Amniotic stem cell (primary cell): Measurements from ENCODE around the gene RRAD.
A peak's percentile ranks its signal among the peaks of the same experiment; 100 is the strongest.
"Not testable (repeated sequence)": the region's sequence is repeated elsewhere in the genome, so short reads cannot be mapped to it uniquely, and the experiment has no call there.

Experiments used
- DNase-seq: peaks from one replicate; lab custom pipeline; 2025; lab: John Stamatoyannopoulos, UW

The RRAD gene, protein sequence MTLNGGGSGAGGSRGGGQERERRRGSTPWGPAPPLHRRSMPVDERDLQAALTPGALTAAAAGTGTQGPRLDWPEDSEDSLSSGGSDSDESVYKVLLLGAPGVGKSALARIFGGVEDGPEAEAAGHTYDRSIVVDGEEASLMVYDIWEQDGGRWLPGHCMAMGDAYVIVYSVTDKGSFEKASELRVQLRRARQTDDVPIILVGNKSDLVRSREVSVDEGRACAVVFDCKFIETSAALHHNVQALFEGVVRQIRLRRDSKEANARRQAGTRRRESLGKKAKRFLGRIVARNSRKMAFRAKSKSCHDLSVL

DNA sequence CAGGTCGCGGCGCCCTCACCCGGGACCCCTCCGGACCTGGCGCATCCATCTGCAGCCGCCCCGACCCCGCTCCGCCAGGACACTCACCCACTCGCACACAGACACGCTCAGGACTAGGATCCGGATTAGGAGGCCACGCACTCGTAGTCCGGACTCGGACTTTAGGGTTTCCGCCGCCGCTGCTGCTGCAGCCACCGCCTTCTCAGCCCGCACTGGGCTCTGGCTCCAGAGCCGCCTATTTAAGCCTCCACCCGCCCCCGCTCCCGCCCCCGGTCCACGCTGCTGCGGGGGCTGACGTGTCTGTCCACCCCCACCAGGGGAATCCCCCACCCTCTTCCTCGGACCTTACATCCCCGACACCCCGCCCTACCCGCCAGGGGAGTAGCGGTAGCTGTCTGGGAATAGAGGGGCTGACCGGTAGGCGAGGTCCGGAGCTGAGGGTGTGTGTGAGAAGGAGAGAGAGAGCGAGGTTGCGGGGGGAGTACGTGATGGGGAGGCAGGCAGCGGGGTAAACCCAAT lies at the start of gene RRAD:
RRAD (minus strand) TSS at position 214 of the 519 bp plus-strand sequence. CDS start 356 bp downstream, outside the sequence.
- DNase-seq: no peak

DNA sequence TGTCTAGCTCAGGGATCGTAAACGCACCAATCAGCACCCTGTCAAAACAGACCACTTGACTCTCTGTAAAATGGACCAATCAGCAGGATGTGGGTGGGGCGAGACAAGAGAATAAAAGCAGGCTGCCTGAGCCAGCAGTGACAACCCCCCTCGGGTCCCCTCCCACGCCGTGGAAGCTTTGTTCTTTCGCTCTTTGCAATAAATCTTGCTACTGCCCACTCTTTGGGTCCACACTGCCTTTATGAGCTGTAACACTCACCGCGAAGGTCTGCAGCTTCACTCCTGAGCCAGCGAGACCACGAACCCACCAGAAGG lies 49.6 kb upstream of the RRAD start:
- DNase-seq: not testable (repeated sequence)

DNA sequence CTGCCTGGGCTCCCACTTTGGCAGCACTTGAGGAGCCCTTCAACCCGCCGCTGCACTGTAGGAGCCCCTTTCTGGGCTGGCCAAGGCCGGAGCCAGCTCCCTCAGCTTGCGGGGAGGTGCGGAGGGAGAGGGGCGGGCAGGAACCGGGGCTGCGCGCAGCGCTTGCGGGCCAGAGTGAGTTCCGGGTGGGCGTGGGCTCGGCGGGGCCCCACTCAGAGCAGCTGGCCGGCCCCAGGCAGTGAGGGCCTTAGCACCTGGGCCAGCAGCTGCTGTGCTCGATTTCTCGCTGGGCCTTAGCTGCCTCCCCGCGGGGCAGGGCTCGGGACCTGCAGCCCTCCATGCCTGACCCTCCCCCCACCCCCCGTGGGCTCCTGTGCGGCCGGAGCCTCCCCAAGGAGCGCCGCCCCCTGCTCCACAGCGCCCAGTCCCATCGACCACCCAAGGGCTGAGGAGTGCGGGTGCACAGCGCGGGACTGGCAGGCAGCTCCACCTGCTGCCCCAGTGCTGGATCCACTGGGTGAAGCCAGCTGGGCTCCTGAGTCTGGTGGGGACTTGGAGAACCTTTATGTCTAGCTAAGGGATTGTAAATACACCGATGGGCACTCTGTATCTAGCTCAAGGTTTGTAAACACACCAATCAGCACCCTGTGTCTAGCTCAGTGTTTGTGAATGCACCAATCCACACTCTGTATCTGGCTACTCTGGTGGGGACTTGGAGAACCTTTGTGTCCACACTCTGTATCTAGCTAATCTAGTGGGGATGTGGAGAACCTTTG lies 49.0 kb upstream of the RRAD start:
- not testable (repeated sequence) for DNase-seq

DNA sequence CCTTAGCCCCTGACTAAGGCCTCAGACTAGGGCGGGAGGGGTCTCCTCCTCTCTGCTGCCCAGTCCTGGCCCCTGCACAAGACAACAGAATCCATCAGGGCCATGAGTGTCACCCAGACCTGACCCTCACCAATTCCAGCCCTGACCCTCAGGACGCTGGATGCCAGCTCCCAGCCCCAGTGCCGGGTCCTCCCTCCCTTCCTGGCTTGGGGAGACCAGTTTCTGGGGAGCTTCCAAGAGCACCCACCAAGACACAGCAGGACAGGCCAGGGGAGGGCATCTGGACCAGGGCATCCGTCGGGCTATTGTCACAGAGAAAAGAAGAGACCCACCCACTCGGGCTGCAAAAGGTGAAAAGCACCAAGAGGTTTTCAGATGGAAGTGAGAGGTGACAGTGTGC lies 48.4 kb upstream of the RRAD start:
- no peak for DNase-seq

DNA sequence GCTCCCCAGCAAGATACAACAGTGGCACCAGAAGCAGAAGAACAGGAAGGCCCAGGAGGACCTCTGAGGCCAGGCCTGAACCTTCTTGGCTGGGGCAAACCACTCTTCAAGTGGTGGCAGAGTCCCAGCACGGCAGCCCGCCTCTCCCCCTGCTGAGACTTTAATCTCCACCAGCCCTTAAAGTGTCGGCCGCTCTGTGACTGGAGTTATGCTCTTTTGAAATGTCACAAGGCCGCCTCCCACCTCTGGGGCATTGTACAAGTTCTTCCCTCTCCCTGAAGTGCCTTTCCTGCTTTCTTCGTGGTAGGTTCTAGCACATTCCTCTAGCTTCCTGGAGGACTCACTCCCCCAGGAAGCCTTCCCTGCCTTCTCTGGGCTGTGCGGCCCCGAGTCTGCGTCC lies 47.6 kb upstream of the RRAD start:
- DNase-seq: no peak

DNA sequence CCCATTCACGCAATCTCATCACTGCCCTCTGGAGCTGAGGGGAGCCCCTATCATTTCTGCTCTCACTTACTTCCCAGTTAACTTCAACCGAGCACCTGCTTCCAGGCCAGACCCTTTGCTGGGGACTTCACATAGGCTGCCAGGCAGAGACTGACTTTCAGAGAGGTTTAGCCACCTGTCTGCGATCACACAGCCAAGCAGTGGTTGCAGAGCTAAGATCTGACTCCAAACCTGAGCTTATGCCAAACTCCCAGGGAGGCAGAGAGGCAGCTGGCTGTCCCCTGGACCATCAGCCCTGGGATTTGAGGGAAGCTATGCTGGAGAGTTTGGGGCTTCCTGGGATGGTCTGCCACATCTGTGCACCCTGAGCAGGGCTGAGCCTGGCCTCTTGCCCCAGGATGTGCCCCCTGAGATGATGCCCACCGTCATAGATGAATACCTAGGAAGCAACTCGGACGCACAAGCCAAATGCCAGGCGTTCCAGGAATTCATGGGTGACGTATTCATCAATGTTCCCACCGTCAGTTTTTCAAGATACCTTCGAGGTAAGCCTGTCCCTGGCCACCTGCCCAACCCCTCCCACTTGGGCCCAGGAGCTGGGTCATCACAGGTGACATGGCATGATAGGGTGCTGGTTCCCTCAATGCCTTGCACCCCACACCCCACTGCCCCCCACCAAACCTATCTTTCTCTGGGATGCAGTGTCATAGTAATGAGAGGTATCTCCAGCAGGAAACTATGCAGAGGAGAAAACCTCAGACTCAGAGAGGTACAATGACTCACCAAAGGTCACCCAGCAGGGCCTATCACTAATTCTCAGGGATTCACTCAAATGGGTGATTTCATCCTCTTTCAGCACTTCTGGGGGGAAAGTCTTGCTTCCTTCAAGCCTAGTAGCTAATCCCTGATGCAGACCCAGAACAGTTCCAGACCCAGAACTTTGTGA lies 45.7 kb upstream of the RRAD start:
- no peak for DNase-seq

DNA sequence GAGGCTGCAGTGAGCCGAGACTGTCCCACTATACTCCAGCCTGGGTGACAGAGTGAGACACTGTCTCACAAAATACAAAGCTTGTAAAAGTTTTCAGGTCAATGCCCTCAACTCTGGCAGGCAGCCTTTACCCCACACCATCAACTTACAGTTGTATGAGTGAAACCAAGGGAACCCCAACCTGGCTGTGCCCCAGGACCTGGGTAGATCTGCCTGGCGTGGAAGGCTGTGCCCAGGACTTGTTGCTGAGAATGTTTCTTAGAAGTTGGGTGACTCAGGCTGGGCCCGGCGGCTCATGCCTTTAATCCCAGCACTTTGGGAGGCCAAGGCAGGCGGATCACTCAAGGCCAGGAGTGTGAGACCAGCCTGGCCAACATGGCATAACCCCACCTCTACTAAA lies 43.5 kb upstream of the RRAD start:
- DNase-seq: no peak

DNA sequence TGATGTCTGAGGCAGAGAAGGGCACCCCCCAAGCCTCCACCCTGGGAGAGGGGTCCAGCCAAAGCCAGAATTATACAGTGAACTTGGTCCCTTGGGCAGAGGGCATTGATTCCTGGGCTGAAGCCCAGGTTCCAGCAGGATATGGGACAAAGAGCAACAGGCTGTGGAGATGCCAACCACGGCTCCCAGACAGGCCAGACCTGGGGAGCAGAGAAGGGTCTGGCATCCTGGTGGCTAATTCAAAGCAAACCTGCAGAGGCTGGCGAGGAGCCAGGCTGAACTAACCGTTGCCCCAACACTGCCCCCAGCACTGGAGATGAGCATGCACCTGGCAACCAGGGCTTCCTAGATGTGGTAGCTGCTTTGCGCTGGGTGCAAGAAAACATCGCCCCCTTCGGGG lies 38.7 kb upstream of the RRAD start:
- DNase-seq: no peak

DNA sequence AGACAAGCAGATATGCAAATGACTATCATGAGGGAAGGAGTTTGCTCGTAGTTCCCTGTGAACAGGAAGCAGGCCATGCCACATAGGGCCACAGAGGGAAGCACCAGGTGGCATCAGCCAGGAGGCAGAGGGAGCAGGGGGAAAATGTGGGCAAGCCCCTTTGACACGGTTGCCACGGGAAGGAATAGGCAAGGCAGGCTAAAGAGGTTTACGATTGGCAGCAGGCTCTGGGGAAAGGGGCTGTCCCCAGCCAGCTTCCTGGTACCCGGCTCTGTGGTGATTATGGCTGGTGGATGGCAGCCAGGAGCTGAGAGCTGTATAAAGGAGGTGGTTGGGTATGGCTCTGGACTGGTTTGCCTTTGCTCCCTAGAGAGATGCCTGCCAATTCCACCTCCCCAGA lies 36.6 kb upstream of the RRAD start:
- DNase-seq: no peak

DNA sequence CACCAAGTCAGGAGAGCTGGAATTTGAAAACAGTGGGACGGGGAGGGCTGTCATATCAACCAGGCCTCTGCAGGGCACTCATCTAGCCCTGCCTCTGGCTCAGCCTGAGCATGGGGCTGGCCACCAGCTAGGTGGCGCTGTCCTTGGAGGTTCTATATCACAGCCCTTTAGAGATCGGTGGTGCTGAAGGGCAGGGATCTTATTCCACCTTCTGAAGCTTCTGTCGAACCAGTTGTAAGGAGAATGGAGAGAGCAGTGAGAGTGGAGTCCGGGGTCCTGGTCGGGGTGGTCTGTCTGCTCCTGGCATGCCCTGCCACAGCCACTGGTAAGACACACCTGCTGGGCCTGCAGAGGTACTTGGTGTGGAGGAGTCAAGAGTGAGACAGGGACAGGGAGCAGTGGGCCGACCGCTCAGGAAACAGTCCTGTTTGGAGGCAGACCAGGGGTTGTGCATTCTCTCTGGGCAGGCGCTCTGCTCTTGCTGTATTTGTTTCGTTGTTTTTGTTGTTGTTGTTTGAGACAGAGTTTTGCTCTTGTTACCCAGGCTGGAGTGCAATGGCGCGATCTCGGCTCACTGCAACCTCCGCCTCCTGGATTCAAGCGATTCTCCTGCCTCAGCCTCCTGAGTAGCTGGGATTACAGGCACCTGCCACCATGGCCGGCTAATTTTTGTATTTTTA lies 35.9 kb upstream of the RRAD start, which contains the start of gene CES3:
CES3 (plus strand) TSS at position 202 of the 680 bp plus-strand sequence; CDS start at position 244, 42 bp downstream.
- DNase-seq: no peak

DNA sequence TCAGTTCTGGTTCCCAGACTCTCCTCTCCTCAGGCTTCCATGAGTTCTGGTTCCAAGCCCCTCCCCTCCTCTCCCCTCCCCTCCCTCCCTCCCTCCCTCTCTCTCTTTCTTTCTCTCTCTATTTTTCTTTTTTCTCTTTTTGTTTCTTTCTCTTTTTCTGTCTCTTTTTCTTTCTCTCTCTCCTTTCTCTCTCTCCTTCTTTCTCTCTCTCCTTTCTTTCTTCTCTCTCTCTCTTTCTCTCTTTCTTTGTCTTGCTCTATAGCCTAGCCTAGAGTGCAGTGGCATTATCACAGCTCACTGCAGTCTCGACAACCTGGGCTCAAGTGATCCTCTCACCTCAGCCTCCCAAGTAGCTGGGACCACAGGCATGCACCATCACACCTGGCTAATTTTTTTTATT lies 34.9 kb upstream of the RRAD start:
- no peak for DNase-seq

DNA sequence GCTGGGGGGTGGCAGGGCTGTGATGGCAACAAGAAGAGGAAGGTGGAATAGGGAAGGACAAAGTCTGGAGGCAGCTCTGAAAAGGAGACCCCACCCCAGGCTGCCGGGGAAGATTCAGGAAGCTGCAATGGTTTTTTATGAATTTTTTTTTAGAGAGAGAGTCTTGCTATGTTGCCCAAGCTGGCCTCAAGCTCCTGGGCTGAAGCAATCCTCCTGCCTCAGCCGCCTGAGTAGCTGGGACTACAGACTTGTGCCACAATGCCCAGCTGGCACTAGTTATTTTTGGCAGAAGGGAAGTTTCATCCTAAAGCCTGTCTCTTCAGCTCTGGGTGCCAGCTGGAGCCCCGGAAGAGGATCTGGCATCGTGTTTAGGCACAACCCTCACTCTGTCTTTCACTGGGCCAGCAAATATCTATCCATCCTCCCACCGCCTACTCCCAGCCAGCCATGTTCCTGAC lies 34.4 kb upstream of the RRAD start:
- DNase-seq: no peak

DNA sequence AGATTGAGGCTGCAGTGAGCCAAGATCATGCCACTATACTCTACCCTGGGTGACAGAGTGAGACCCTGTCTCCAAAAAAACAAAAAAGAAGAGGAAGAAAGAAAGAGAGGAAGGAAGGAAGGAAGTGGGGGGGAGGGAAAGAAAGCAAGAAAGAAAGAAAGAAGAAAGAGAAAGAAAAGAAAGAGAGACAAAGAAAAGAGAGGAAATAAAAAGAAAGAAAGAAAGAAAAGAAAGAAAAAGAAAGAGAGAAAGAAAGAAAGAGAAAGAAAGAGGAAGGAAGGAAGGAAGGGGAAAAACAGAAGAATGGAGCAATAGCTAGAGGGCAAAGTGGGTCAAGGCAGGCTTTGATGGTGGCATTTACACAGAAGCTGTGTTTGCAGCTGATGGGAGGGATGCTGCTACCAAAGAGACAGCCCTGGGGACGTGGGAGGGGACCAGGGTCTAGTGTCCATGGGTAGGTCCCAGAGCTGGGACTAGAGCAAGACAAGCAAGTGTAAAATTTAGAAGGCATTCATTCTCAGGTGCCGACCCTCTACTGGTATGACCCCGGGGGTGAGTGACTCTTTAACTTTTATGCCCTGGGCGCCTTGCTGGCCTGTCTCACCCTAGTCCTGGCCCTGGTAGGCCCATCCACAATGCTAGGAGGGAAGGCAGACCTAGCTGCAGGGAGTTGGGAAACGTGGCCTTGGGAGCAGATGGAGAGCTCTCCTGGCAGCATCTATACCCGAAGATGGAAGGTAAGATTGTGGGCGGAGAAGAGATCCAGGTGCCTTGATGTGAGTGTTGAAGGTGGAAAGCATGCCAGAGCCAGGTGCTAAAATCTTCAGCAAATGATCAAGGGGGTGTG lies 33.7 kb upstream of the RRAD start:
- DNase-seq: no peak

DNA sequence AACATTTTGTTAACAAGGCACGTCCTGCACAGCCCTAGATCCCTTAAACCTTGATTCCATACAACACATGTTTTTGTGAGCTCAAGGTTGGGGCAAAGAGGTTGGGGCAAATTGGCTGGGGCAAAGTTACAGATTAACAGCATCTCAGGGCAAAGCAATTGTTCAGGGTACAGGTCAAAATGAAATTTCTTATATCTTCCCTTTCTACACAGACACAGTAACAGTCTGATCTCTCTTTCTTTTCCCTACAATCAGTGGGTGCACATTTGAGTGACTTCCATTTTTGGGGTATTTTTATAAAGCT lies 30.8 kb upstream of the RRAD start:
- DNase-seq: not testable (repeated sequence)

DNA sequence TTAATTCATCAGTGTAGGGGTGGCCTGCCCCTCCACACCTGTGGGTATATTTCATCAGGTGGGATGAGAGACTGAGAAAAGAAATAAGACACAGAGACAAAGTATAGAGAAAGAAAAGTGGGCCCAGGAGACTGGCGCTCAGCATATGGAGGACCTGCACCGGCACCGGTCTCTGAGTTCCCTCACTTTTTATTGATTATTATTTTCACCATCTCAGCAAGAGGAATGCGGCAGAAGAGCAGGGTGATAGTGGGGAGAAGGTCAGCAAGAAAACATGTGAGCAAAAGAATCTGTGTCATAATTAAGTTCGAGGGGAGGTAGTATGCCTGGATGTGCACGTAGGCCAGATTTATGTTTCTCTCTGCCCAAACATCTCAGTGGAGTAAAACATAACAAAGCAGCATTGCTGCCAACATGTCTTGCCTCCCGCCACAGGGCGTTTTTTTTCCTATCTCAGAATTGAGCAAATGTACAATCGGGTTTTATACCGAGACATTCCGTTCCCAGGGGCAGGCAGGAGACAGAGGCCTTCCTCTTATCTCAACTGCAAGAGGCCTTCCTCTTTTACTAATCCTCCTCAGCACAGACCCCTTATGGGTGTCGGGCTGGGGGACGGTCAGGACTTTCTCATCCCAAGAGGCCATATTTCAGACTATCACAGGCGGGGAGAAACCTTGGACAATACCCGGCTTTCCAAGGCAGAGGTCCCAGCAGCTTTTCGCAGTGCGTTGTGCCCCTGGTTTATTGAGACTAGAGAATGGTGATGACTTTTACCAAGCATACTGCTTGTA lies 30.2 kb upstream of the RRAD start:
- DNase-seq: not testable (repeated sequence)

DNA sequence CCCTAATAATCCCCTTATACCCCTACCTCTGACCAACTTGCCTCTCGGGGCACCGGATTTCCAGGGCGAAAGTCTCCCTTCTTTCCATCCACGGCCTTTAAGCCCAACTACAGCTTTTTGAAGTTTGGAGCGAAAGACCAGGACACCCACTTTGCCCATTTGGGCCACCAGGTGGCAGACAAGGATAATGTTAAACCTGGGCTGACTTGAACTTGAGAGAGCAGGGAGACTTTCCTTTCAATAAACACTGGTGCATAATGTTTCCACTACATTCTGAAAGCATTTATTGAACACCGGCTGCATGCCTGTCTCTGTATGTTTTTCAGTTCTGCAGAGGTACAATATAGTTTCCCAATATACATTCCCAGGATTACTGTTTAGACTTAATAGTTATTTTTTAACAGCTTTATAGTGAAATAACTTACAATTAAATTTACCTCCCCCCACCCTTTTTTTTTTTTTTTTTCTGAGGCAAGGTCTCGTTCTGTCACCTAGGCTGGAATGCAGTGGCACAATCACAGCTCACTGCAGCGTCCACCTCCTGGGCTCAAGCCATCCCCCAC lies 28.8 kb upstream of the RRAD start:
- DNase-seq: peak; percentile 69

DNA sequence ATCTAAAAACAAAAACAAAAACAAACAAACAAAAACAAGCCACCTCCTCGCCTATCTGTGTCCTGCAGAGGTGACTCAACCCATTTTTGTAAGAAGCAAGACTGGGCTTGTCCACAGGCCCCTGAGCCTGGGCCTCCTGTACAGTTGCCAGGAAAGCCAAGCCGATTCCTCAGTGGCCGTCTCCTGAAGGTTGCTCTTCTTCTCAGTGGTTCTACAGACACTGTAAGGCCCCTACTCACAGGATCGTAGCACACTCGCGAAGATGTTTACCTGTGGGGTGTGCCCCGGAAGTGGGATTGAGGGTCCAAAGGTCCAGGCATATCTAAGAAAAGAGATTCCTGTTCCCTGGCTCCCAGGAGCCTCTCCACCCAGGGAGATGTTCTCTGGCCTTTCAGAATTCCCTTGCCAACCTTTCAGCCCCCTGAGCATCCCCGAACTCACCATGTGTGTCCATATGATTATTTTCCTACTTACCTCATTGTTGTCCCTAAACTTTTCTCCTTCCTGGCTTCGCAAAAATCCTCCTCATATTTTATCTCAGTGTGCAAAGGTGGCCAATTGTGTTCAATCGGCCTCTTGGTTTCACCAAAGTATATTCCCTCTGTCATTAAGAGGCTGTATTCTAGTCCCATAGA lies 28.2 kb upstream of the RRAD start:
- DNase-seq: no peak

DNA sequence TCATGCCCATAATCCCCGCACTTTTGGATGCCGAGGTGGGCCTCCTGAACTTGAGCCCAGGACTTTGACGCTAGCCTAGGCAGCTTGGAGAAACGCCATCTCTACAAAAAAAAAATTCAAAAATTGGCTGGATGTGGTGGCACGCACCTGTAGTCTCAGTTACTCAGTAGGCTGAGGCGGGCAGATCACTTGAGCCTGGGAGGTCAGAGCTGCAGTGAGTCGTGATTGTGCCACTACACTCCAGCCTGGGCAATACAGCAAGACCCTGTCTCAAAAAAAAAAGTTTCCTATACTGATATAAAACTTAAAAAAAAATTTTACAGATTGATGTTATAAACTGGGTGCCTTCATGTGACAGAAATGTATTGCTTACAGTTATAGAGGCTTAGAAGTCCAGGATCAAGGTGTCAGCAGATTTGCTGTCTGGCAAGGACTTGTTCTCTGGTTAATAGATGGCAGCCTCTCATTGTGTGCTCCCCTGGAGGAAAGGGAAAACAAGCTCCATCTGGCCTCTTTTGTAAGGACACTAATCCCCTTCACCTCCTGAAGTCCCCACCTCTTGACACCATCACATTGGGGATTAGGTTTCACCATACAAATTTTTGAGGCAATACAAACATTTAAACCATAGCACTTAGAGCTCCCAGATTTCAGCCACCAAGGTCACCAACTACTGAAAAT lies 27.2 kb upstream of the RRAD start:
- no peak for DNase-seq
